Transverse colon (tissue), 4 donors: ENCODE results near the gene DTL. TPM values are rescaled to one million over a fixed set of nuclear protein-coding genes. Genes with fewer than 3 reads are reported as not detected.

ENCODE experiments used
- DNase-seq: peaks from one replicate; pipeline ENCODE4 v3.0.0-alpha.2; 2019
- H3K27ac ChIP-seq, 4 donors: fragments of 200-600 bp; sonication (generic); 2 replicates each; pipeline ENCODE4 v1.5.1; 2016 to 2018; ENCODE audit warnings: inconsistent platforms in 4 of 4
- H3K27me3 ChIP-seq: fragments of 200-600 bp; sonication (generic); 2 replicates; pipeline ENCODE4 v1.5.1; 2017; ENCODE audit warnings: inconsistent platforms
- H3K36me3 ChIP-seq, 4 donors: fragments of 200-600 bp; sonication (generic); 2 replicates each; pipeline ENCODE4 v1.5.1; 2017 to 2019; ENCODE audit warnings: inconsistent platforms in 4 of 4
- H3K4me1 ChIP-seq, 4 donors: fragments of 200-600 bp; sonication (generic); 2 replicates each; pipeline ENCODE4 v1.5.1; 2017 to 2020; ENCODE audit warnings: inconsistent platforms in 4 of 4
- H3K4me3 ChIP-seq, 4 donors: fragments of 200-600 bp; sonication (generic); 1 replicate in 1 of 4; 2 replicates in 3 of 4; pipeline versions ENCODE4 v1.5.1 to v1.6.1; 2017 to 2019; ENCODE audit warnings: inconsistent platforms in 4 of 4
- H3K9me3 ChIP-seq, 2 donors: fragments of 200-600 bp; sonication (generic); 2 replicates each; pipeline ENCODE4 v1.5.1; 2017 to 2019; ENCODE audit warnings: inconsistent platforms in 2 of 2
- CTCF ChIP-seq, 5 experiments: fragments of 200-600 bp in 3 of 5; fragments of 450-650 bp in 2 of 5; sonication (generic) in 3 of 5; IDR thresholded peaks; 1 replicate in 2 of 5; 2 replicates in 3 of 5; pipeline ENCODE4 v1.5.1; 2016 to 2017; ENCODE audit warnings: antibody characterized with exemption in 5 of 5, inconsistent platforms in 3 of 5, mild to moderate bottlenecking in 2 of 5, moderate library complexity in 1 of 5
- EP300 ChIP-seq: sonication (generic); formaldehyde crosslinking; IDR thresholded peaks from one replicate; pipeline ENCODE4 v1.6.1; 2017; ENCODE audit warnings: antibody characterized with exemption, low read depth
- POLR2A ChIP-seq: fragments of 450-650 bp; IDR thresholded peaks from one replicate; pipeline ENCODE4 v1.6.1; 2016; ENCODE audit warnings: antibody characterized with exemption, mild to moderate bottlenecking, moderate library complexity
- POLR2AphosphoS5 ChIP-seq, 3 donors: sonication (generic); formaldehyde crosslinking; IDR thresholded peaks; one replicate each; pipeline ENCODE4 v1.6.1; 2016; ENCODE audit warnings: antibody characterized with exemption in 3 of 3
- WGBS, 2 donors: methylation state at CpG; one replicate each; pipeline ENCODE4 v1.1.5; 2018; ENCODE audit warnings: low coverage in 1 of 2; 5-methylcytosine and 5-hydroxymethylcytosine counted together
- in situ Hi-C, 4 donors: fragments of 200-750 bp; cut with MboI; loops; one replicate each; pipeline versions ENCODE4 v1.15.0 to v1.15.1; 2017; ENCODE audit warnings: low sequenced_read_pairs in 3 of 4, low pct_ligation_motif_present in 1 of 4, low pct_unique_long_range_greater_than_20kb in 1 of 4
- intact Hi-C: fragments of 100-400 bp; cut with DNase I; formaldehyde crosslinking; loops from one replicate; pipeline ENCODE4 v1.15.1; 2023; ENCODE audit warnings: low total_unique reads
- total RNA-seq, 4 donors: library from RNA; depleted of rRNA; stranded (reverse); fragments of >200 nt; gene quantifications; one replicate each; pipeline ENCODE4 v1.1.0, GENCODE V29; 2016

DTL gene
- total RNA-seq, 4 donors from 2014 or later = 0.16 to 5.0 (median 3.3) TPM; not detected in 1

- Histone ChIP-seq H3K9me3 (no peaks in the 10 kb centered on the region), H3K36me3 (no peaks in the 10 kb centered on the region), H3K4me1 (peaks cover 0 to 5% (median 0%) of the 10 kb centered on the region in 4 donors), H3K27ac (no peak overlapping the region), H3K4me3 (no peak overlapping the region), H3K27me3 (no peaks in the 10 kb centered on the region)
- in situ Hi-C loops = no loop called here
- intact Hi-C loops = no loop called here
- WGBS, 2 donors = 94% methylated on average over 2 to 3 of the region's 3 CpGs
- TF ChIP-seq EP300 (no peak), POLR2AphosphoS5 (IDR thresholded peaks at IDR 0.05) (no peak)
- no peak for DNase-seq
Observed at GRCh38 chr1:212139526-212140135, 104.1 kb downstream of the DTL start.

- Histone ChIP-seq H3K27ac (no peak overlapping the region), H3K4me1 (peaks cover 0 to 5% (median 0%) of the 10 kb centered on the region in 4 donors), H3K4me3 (no peak overlapping the region), H3K9me3 (no peaks in the 10 kb centered on the region), H3K27me3 (no peaks in the 10 kb centered on the region), H3K36me3 (no peaks in the 10 kb centered on the region)
- in situ Hi-C loops = no loop called here
- no peak for DNase-seq
- intact Hi-C loops = no loop called here
- WGBS, 2 donors = 75 to 87% methylated on average over 3 to 4 of the region's 4 CpGs
- TF ChIP-seq POLR2AphosphoS5 (IDR thresholded peaks at IDR 0.05) = no peak
- no peak for TF ChIP-seq CTCF (IDR thresholded peaks at IDR 0.05)
- TF ChIP-seq POLR2A = no peak
- TF ChIP-seq EP300 = no peak
Observed at GRCh38 chr1:212141404-212141803, 105.9 kb downstream of the DTL start.

- in situ Hi-C loops = no loop called here
- intact Hi-C loops = no loop called here
- H3K36me3 ChIP-seq = no peaks in the 10 kb centered on the region
- H3K27ac ChIP-seq = no peak overlapping the region
- 100% methylated on average over 2 of the region's 2 CpGs; no CpG with 5 or more reads in 1 of the 2 donors for WGBS, 2 donors
- peaks cover 0 to 16% (median 4%) of the 10 kb centered on the region in 4 donors for H3K4me1 ChIP-seq
- no peak for DNase-seq
- no peaks in the 10 kb centered on the region for H3K9me3 ChIP-seq
- no peak for TF ChIP-seq POLR2AphosphoS5 (IDR thresholded peaks at IDR 0.05)
- TF ChIP-seq POLR2A = no peak
- TF ChIP-seq CTCF (IDR thresholded peaks at IDR 0.05) = no peak
- TF ChIP-seq EP300 = no peak
- no peaks in the 10 kb centered on the region for H3K27me3 ChIP-seq
- H3K4me3 ChIP-seq = no peak overlapping the region
Observed at GRCh38 chr1:212142883-212143530, 107.5 kb downstream of the DTL start.

GRCh38 chr1:212147581-212148033 lies 112.1 kb downstream of the DTL start:
- TF ChIP-seq POLR2A (no peak), POLR2AphosphoS5 (IDR thresholded peaks at IDR 0.05) (no peak), EP300 (no peak), CTCF (IDR thresholded peaks at IDR 0.05) (no peak)
- peak; percentile 19 for DNase-seq

More at GRCh38 chr1:212147581-212148033, 112.1 kb downstream of the DTL start:
- 60 to 61% methylated on average over 1 to 7 of the region's 7 CpGs for WGBS, 2 donors
- no peak overlapping the region for H3K4me3 ChIP-seq
- peak overlapping the region in 3 of 4 donors; percentile 15 to 54 (median 51) for H3K27ac ChIP-seq
- in situ Hi-C loops (no loop called here), intact Hi-C loops (no loop called here)
- peaks cover 0 to 11% (median 4%) of the 10 kb centered on the region in 4 donors for H3K4me1 ChIP-seq
- H3K27me3 ChIP-seq = no peaks in the 10 kb centered on the region
- no peaks in the 10 kb centered on the region for H3K9me3 ChIP-seq
- no peaks in the 10 kb centered on the region for H3K36me3 ChIP-seq
